Measurements from ENCODE around the gene FITM2. TPM values are rescaled to one million over a fixed set of nuclear protein-coding genes. Genes with fewer than 3 reads are reported as not detected.

The FITM2 gene
- total RNA-seq, 4 donors from 2014 or later, result 2.1 to 4.8 (median 3.7) TPM

- no peak for DNase-seq
- Histone ChIP-seq H3K9me3 (no peaks in the 10 kb centered on the region), H3K4me1 (peaks cover 5 to 9% (median 7%) of the 10 kb centered on the region in 3 donors), H3K27ac (no peak overlapping the region), H3K27me3 (peaks cover 0 to 57% (median 0%) of the 10 kb centered on the region in 4 donors), H3K4me3 (peak overlapping the region; percentile 19 to 60 (median 27)), H3K36me3 (no peaks in the 10 kb centered on the region)
- no peak for TF ChIP-seq POLR2A (IDR thresholded peaks at IDR 0.05)
- TF ChIP-seq CTCF (IDR thresholded peaks at IDR 0.05), result no peak
- intact Hi-C loops (cut with DNase I), result no loop called here
- 29 to 45% methylated on average over 8 to 12 of the region's 50 CpGs for WGBS, 2 donors
Measured at GRCh38 chr20:44326391-44327159, 15.6 kb upstream of the FITM2 start.

GRCh38 chr20:44324343-44324742 is 13.3 kb upstream of the FITM2 start:
- no peak for DNase-seq
- peaks cover 5 to 9% (median 7%) of the 10 kb centered on the region in 3 donors for H3K4me1 ChIP-seq
- no peak overlapping the region for H3K4me3 ChIP-seq
- no peaks in the 10 kb centered on the region for H3K36me3 ChIP-seq
- no CpG with 5 or more reads among the region's 1 CpG for WGBS, 2 donors
- H3K27ac ChIP-seq, result no peak overlapping the region
- peaks cover 0 to 43% (median 0%) of the 10 kb centered on the region in 4 donors for H3K27me3 ChIP-seq
- TF ChIP-seq CTCF (IDR thresholded peaks at IDR 0.05), result no peak
- TF ChIP-seq POLR2A (IDR thresholded peaks at IDR 0.05), result no peak
- H3K9me3 ChIP-seq, result no peaks in the 10 kb centered on the region
- intact Hi-C loops (cut with DNase I), result no loop called here

GRCh38 chr20:44319839-44320422 is 8.9 kb upstream of the FITM2 start:
- no peak overlapping the region for H3K4me3 ChIP-seq
- DNase-seq, result no peak
- no peaks in the 10 kb centered on the region for H3K4me1 ChIP-seq
- intact Hi-C loops (cut with DNase I), result loop anchor here (10.0 kb wide), 1 partner anchor 205 kb away; no protein-coding TSS in a partner anchor
- no peaks in the 10 kb centered on the region for H3K36me3 ChIP-seq
- no peak overlapping the region for H3K27ac ChIP-seq
- WGBS, 2 donors, result 76 to 78% methylated on average over 2 of the region's 2 CpGs
- H3K27me3 ChIP-seq, result peaks cover 0 to 8% (median 0%) of the 10 kb centered on the region in 4 donors
- TF ChIP-seq POLR2A (IDR thresholded peaks at IDR 0.05) (no peak), CTCF (IDR thresholded peaks at IDR 0.05) (no peak)
- H3K9me3 ChIP-seq, result no peaks in the 10 kb centered on the region

- Histone ChIP-seq H3K4me1 (peaks cover 9 to 15% (median 10%) of the 10 kb centered on the region in 3 donors), H3K9me3 (no peaks in the 10 kb centered on the region), H3K36me3 (no peaks in the 10 kb centered on the region), H3K27me3 (peaks cover 0 to 3% (median 0%) of the 10 kb centered on the region in 4 donors), H3K27ac (no peak overlapping the region), H3K4me3 (no peak overlapping the region)
- intact Hi-C loops (cut with DNase I), result loop anchor here (10.0 kb wide), 1 partner anchor 200 kb away; no protein-coding TSS in a partner anchor
- TF ChIP-seq CTCF (IDR thresholded peaks at IDR 0.05) (no peak), POLR2A (IDR thresholded peaks at IDR 0.05) (no peak)
- DNase-seq, result no peak
Measured at GRCh38 chr20:44314870-44315269, 3.9 kb upstream of the FITM2 start.
